MCF 10A (cell line): ENCODE data around the gene FIG4. TPM values are rescaled to one million over a fixed set of nuclear protein-coding genes. Genes with fewer than 3 reads are reported as not detected.
"Not testable (repeated sequence)": the region's sequence is repeated elsewhere in the genome, so short reads cannot be mapped to it uniquely, and the experiment has no call there.

Experiments
- BruUV-seq: library from RNA; stranded (reverse); fragments of 400-500 nt; replicated peaks from 2 replicates; lab custom pipeline; 2021; lab: Mats Ljungman, UMichigan
- CTCF ChIA-PET: fragments of 300-600 bp; sonication (Branson Sonifier 250); formaldehyde crosslinking; extraction: SDS; loops from one replicate; lab custom pipeline; 2021; ENCODE audit warnings: antibody characterized with exemption, inconsistent platforms; lab: Yijun Ruan, JAX
- POLR2A ChIA-PET: fragments of 300-600, 350-650 bp; sonication (Branson Sonifier 250); formaldehyde crosslinking; extraction: SDS; loops from one replicate; lab custom pipeline; 2020; ENCODE audit warnings: antibody characterized with exemption, inconsistent platforms; lab: Yijun Ruan, JAX
- DNase-seq: peaks from one replicate; pipeline ENCODE4 v3.0.0-alpha.2; 2018; ENCODE audit not compliant: unreplicated experiment
- H3K27ac Mint-ChIP-seq: one replicate; pipeline ENCODE4 v1.8.0; 2022; ENCODE audit warnings: mild to moderate bottlenecking, low read depth, mixed read lengths; ENCODE audit not compliant: unreplicated experiment
- H3K27me3 Mint-ChIP-seq: one replicate; pipeline ENCODE4 v1.8.0; 2022; ENCODE audit warnings: mixed read lengths; ENCODE audit not compliant: insufficient read depth, unreplicated experiment
- H3K36me3 Mint-ChIP-seq: one replicate; pipeline ENCODE4 v1.8.0; 2022; ENCODE audit warnings: mild to moderate bottlenecking, moderate library complexity, mixed read lengths; ENCODE audit not compliant: insufficient read depth, unreplicated experiment
- H3K4me1 Mint-ChIP-seq: one replicate; pipeline ENCODE4 v1.8.0; 2022; ENCODE audit warnings: mixed read lengths; ENCODE audit not compliant: insufficient read depth, unreplicated experiment
- H3K4me3 Mint-ChIP-seq: one replicate; pipeline ENCODE4 v1.8.0; 2022; ENCODE audit warnings: mild to moderate bottlenecking, moderate library complexity, mixed read lengths; ENCODE audit not compliant: unreplicated experiment
- H3K9me3 Mint-ChIP-seq: one replicate; pipeline ENCODE4 v1.8.0; 2022; ENCODE audit warnings: mixed read lengths; ENCODE audit not compliant: unreplicated experiment
- CTCF ChIP-seq: fragments of 200-600 bp; IDR thresholded peaks from one replicate; pipeline ENCODE4 v1.8.0; 2022; ENCODE audit warnings: antibody characterized with exemption, mild to moderate bottlenecking; ENCODE audit not compliant: unreplicated experiment
- intact Hi-C: fragments of 100-400 bp; cut with micrococcal nuclease; formaldehyde crosslinking; loops from 2 replicates; pipeline ENCODE4 v1.14.1; 2022
- total RNA-seq: library from RNA; stranded (reverse); gene quantifications from 2 replicates; pipeline ENCODE4 v1.2.3, GENCODE V29; 2022

The FIG4 gene
- total RNA-seq, 1 experiment from 2014 or later = 7.9 TPM

DNA sequence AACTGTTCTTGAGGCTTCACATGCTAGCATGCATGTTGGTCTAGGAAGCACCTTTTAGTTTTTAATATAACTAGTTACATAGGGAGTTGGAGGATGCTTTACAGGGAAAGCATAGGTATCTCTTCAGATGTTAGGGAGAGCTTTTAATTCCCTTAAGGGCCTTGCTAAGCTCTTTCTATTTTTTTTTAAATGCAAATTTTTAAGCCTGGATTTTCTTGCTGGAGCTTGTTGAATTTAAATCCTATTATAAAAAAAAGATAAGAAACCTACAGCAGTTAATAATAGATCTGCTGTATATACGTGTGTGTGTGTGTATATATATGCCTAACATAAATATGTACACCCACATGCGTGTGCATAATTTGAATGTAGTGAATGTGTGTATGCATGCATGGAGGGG, 79.0 kb downstream of the FIG4 start:
- no peak for TF ChIP-seq CTCF
- no peaks in the 10 kb centered on the region for H3K27me3 Mint-ChIP-seq
- peaks cover 4% of the 10 kb centered on the region for H3K36me3 Mint-ChIP-seq
- POLR2A ChIA-PET = no interaction called here
- no peak for DNase-seq
- BruUV-seq = no TSS peak
- intact Hi-C loops = no loop called here
- CTCF ChIA-PET = interaction anchor here (1.5 kb wide), 1 partner anchor 270 kb away, joined by 3 read pairs; no protein-coding TSS in a partner anchor
- H3K4me1 Mint-ChIP-seq = peaks cover 26% of the 10 kb centered on the region
- H3K27ac Mint-ChIP-seq = no peak overlapping the region
- H3K4me3 Mint-ChIP-seq = no peak overlapping the region
- peaks cover 9% of the 10 kb centered on the region for H3K9me3 Mint-ChIP-seq

DNA sequence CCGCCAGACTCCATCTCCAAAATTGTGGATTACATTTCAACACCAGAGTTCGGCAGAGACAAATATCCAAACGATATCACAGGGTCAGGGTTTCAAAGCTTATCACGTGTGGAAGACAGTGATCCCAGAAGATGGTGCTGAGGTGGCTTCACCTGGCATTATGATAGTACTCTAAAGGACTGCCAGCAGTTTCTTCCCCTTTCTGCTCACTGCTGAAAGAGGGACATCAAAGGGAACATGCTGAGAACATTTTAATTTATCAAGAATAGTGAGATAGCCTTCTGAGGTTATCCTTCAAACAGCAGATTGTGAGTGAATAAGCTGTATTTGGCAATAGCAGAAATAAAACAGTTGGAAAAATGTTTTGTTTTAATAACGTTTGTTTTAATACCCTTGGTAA, 79.7 kb downstream of the FIG4 start:
- BruUV-seq = no TSS peak
- Mint-ChIP-seq H3K27me3 (no peaks in the 10 kb centered on the region), H3K4me1 (peaks cover 26% of the 10 kb centered on the region), H3K9me3 (peaks cover 9% of the 10 kb centered on the region), H3K36me3 (peaks cover 4% of the 10 kb centered on the region), H3K27ac (no peak overlapping the region), H3K4me3 (no peak overlapping the region)
- ChIA-PET CTCF (interaction anchor here (1.5 kb wide), 1 partner anchor 269 kb away, joined by 3 read pairs; no protein-coding TSS in a partner anchor), POLR2A (no interaction called here)
- TF ChIP-seq CTCF = no peak
- DNase-seq = no peak
- intact Hi-C loops = no loop called here

DNA sequence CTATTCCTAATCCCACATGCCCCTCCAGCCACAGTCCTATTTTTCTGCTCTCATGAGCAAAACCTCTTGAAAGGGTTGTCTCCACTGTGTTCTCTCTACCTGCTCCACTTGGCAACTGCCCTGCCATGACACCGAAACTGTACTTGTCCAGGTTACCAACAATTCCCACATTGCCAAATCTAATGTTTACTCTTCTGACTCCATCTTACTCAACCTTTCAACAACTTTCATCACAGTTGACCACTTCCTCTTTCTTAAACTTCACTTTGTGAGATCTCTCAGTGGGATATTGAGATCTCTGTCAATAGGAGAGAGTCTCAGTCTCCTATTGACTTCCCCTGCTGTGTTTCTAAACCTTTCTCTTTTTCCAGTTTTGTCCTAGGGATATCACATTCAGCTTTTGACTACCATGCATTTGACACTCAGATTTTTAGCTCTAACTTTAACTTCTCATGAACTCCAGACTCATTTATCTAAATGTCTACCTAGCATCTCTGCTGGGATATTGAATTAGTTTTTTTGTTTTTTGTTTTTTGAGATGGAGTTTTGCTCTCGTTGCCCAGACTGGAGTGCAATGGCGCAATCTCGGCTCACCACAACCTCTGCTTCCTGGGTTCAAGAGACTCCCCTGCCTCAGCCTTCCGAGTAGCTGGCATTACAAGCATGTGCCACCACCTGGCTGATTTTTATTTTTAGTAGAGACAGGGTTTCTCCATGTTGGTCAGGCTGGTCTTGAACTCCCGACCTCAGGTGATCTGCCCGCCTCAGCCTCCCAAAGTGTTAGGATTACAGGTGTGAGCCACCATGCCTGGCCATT, 81.1 kb downstream of the FIG4 start:
- H3K27me3 Mint-ChIP-seq, H3K36me3 Mint-ChIP-seq, H3K4me3 Mint-ChIP-seq, BruUV-seq, POLR2A ChIA-PET, CTCF ChIA-PET, H3K9me3 Mint-ChIP-seq, intact Hi-C loops: not testable (repeated sequence)
- peak; percentile 75 for DNase-seq
- Mint-ChIP-seq H3K27ac (peak overlapping the region; percentile 75), H3K4me1 (peaks cover 26% of the 10 kb centered on the region)

GRCh38 chr6:109772883-109773431, 81.9 kb downstream of the FIG4 start:
- Mint-ChIP-seq H3K4me3 (no peak overlapping the region), H3K27me3 (no peaks in the 10 kb centered on the region), H3K9me3 (peaks cover 9% of the 10 kb centered on the region), H3K36me3 (peaks cover 4% of the 10 kb centered on the region), H3K27ac (peak overlapping the region; percentile 11), H3K4me1 (peaks cover 22% of the 10 kb centered on the region)
- CTCF ChIA-PET = no interaction called here
- BruUV-seq = no TSS peak
- TF ChIP-seq CTCF = no peak
- POLR2A ChIA-PET = no interaction called here
- intact Hi-C loops = no loop called here
- peak; percentile 42 for DNase-seq
